ENCODE results near the gene TKT.

GRCh38 chr3:53199834-53200233 lies 56.0 kb downstream of the TKT start:
- TF ChIP-seq GATA3 (IDR thresholded peaks at IDR 0.05; ENCODE audit: low read depth, low read length) (no peak), GATA2 (IDR thresholded peaks at IDR 0.05; ENCODE audit: low read depth, low read length) (no peak)

Data from SH-SY5Y (cell line).